ENCODE measurements around the gene CUL5.

DNA sequence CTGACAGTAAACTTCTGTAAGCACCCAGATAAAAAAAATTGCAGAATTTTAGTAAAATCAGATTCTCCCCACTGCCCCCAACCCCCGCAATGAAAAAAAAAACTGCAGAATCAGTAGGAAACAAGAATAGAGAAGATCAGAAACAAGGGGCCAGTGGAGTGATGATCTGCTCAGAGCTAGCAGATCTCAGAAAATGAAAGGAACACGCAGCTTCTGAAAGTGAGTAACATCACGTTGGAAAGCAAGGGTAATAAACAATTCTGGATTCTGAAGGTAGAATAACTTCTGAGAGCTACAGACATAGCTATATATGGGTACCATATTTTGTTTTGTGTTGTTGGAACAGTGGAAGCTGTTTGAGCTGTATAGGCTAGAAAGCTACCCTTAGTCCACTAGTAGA, 135.9 kb downstream of the CUL5 start:
- TF ChIP-seq, protein P1, sequence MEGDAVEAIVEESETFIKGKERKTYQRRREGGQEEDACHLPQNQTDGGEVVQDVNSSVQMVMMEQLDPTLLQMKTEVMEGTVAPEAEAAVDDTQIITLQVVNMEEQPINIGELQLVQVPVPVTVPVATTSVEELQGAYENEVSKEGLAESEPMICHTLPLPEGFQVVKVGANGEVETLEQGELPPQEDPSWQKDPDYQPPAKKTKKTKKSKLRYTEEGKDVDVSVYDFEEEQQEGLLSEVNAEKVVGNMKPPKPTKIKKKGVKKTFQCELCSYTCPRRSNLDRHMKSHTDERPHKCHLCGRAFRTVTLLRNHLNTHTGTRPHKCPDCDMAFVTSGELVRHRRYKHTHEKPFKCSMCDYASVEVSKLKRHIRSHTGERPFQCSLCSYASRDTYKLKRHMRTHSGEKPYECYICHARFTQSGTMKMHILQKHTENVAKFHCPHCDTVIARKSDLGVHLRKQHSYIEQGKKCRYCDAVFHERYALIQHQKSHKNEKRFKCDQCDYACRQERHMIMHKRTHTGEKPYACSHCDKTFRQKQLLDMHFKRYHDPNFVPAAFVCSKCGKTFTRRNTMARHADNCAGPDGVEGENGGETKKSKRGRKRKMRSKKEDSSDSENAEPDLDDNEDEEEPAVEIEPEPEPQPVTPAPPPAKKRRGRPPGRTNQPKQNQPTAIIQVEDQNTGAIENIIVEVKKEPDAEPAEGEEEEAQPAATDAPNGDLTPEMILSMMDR (IDR thresholded peaks at IDR 0.05; ENCODE audit: low read depth, low read length), result no peak
- TF ChIP-seq EZH2phosphoT487 (IDR thresholded peaks at IDR 0.05; ENCODE audit: low read depth), result no peak

Measured in OCI-LY3 (cell line).